NOMO-1 treated with DMSO at 0.1 percent for 48 hours (cell line): ENCODE data around the gene PCBP3.

Source experiments
- DNase-seq: peaks from one replicate; lab custom pipeline; 2025; ENCODE audit not compliant: unreplicated experiment; lab: John Stamatoyannopoulos, UW

Gene PCBP3

GRCh38 chr21:45870421-45870820, 226.9 kb downstream of the PCBP3 start:
- DNase-seq: no peak

DNA sequence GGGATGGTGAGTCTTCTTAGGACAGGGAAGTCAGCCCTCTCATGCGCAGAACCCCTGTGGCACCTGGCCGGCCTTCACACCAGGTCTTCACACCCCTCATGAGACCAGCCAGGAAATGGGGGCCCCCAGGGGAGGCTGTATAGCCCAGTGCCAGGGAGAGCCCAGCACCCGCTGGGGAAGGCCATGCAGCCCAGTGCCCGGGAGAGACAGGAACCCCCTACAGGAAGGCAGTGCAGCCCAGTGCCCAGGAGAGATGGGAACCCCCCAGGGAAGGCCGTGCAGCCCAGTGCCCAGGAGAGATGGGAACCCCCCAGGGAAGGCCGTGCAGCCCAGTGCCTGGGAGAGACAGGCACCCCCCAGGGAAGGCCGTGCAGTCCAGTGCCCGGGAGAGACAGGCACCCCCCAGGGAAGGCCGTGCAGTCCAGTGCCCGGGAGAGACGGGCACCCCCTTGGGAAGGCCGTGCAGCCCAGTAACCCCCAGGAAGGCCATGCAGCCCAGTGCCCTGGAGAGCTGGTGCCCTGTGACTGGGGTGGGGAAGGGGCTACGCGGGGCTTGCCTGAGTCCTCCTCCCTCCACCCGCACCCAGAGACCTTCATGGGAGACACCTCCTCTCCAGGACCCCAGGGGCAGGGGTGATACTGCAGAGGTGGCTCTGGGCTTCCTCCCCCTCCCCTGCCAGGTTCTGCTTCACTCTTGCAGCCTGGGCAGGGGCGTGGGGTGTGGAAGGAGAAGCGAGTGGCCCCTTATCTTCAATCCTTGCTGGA, 227.5 kb downstream of the PCBP3 start:
- DNase-seq: no peak

GRCh38 chr21:45871616-45872236, 228.2 kb downstream of the PCBP3 start:
- DNase-seq: no peak

GRCh38 chr21:45872471-45872870, 228.9 kb downstream of the PCBP3 start:
- DNase-seq: no peak

DNA sequence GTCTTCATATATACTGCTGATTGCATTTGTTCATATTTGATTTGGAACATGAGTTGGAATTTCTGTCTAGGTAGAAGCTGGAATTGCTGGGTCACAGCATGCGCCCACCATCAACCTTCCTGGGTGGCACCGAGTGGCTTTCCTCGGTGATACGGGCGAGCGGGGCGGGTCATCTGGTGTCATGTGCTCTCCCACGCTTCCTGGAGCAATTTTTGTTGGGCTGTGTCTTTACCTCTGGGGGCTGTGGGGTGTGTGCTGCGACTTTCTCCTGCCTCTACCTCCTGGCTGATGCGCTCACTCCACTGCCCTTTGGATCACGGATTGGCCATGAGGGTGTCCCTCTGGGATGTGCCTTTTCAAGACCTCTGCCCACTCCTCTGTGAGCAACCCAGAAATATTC, 229.4 kb downstream of the PCBP3 start:
- no peak for DNase-seq

DNA sequence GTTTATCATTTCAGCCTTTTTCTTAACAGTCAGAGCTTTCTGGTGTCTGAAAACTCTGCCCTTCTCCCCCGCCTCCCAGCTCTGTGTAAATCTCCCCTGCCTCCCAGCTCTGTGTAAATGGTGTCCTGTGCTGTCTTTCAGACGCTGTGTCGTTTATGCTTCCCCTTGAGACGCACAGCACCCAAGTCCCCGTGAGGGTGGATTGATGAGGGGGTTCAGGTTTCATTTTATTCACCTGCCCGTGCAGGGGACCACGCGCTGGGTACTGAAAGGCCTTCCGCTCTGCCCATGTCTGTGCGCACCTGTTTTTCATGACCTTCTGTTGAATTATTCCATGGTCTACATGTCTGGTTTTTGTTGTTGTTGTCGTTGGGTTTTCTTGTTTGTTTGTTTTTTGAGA, 229.9 kb downstream of the PCBP3 start:
- DNase-seq: no peak

- no peak for DNase-seq
These were observed 230.3 kb downstream of the PCBP3 start for GRCh38 chr21:45873866-45874265.

GRCh38 chr21:45874716-45875415, 231.3 kb downstream of the PCBP3 start:
- peak; percentile 60 for DNase-seq

DNA sequence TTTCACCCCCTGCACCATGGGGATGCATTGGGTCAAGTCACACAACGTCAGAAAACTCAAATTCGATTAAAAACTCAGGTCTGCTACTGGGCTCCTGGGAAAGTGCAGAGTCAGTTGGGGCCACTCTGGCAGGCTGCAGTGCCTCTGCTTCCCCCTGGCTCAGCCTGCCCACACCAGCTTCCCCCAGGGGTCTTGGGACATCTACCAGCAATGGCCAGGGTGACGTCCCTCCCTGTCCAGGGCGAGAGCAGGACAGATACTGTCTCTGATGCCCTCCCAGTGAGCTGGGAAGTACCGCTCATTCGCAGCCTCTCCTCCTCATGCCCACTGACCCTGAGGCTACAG, 231.9 kb downstream of the PCBP3 start:
- DNase-seq: no peak

GRCh38 chr21:45875881-45876280, 232.4 kb downstream of the PCBP3 start:
- no peak for DNase-seq

- no peak for DNase-seq
These were observed 233.1 kb downstream of the PCBP3 start for GRCh38 chr21:45876381-45877170.

GRCh38 chr21:45877171-45877438, 233.6 kb downstream of the PCBP3 start:
- DNase-seq: no peak

- no peak for DNase-seq
These were observed 234.4 kb downstream of the PCBP3 start for GRCh38 chr21:45877821-45878469.

DNA sequence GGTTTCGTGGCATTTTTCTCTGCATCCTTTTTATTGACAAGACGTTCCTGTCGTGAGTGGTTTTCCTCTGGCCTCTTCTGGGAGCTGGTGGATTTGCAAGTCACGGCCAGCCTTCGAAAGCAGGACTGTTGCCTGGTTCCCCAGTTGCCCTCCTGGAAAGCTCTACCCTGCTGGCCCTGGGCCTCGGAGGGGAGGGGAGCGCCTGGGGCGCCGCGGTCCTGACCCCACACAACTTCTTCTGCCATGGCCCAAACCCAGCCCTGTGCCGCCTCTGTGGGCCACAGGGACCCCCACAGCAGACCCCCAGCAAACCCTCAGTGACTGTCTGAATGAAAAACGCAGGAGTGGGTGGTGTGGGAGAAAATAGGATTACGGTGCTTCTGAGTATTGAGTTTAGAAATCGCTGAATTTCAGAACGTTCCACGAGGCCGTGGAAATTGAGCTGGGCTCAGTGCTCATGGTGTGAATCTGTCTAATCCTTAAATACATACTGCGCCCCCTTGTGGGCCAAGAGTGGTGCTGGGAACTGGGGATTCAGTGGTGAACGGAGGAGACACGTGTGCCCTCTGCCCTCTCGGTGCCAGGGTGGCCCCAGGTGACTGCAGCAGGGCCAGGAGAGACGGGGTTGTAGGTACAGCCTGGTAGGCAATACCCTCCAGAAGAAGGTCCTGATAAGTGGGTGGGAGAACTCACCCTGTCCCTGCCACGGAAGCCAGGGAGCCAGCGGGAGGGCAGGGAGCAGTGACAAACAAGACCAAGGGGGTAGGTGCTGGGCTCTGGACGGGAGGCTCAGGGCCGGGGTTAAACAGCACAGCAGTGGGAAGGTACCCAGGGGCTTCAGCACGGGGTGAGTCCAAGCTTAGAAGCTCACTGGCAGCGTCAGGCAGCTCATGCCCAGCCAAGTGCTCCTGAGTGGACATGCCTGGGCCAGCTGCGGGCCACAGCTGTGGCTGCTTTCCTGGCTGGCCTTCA, 236.9 kb downstream of the PCBP3 start:
- peak; percentile 74 for DNase-seq

GRCh38 chr21:45882645-45883044, 239.1 kb downstream of the PCBP3 start:
- DNase-seq: no peak

GRCh38 chr21:45883090-45883489, 239.6 kb downstream of the PCBP3 start:
- DNase-seq: no peak

GRCh38 chr21:45885597-45885929, 242.0 kb downstream of the PCBP3 start:
- no peak for DNase-seq

GRCh38 chr21:45885930-45886601, 242.5 kb downstream of the PCBP3 start:
- peak; percentile 63 for DNase-seq

- DNase-seq: no peak
These were observed 243.1 kb downstream of the PCBP3 start for GRCh38 chr21:45886610-45887026.
